Muscle of leg (tissue), 11 donors: Measurements from ENCODE around the gene EXOC3. TPM values are rescaled to one million over a fixed set of nuclear protein-coding genes. Genes with fewer than 3 reads are reported as not detected.

Experiments
- DNase-seq: peaks from one replicate; pipeline ENCODE4 v3.0.0; 2013
- H3K27ac ChIP-seq: one replicate; pipeline ENCODE4 v1.5.1; 2013; ENCODE audit warnings: mild to moderate bottlenecking, low read length, control low read depth
- H3K27me3 ChIP-seq: one replicate; pipeline ENCODE4 v1.6.1; 2013; ENCODE audit warnings: low read length; ENCODE audit not compliant: control insufficient read depth, insufficient read depth
- H3K36me3 ChIP-seq: one replicate; pipeline ENCODE4 v1.6.1; 2013; ENCODE audit warnings: low read length; ENCODE audit not compliant: control insufficient read depth, insufficient read depth
- H3K4me1 ChIP-seq: one replicate; pipeline ENCODE4 v1.6.1; 2013; ENCODE audit warnings: low read length; ENCODE audit not compliant: control insufficient read depth, insufficient read depth
- H3K4me3 ChIP-seq: one replicate; pipeline ENCODE4 v1.5.1; 2013; ENCODE audit warnings: low read length, control low read depth
- H3K9me3 ChIP-seq: replicated peaks from 2 replicates; pipeline ENCODE4 v1.6.1; 2013; ENCODE audit warnings: low read depth, low read length; ENCODE audit not compliant: control insufficient read depth
- WGBS: methylation state at CpG from one replicate; pipeline ENCODE4 v1.1.5; 2013; ENCODE audit warnings: missing lambda C conversion rate; ENCODE audit not compliant: insufficient coverage; 5-methylcytosine and 5-hydroxymethylcytosine counted together
- polyA plus RNA-seq, 8 donors: library from polyadenylated mRNA; unstranded; fragments of 120-200 nt; gene quantifications; one replicate each; pipeline versions ENCODE4 v1.2.1 to v1.2.3, GENCODE V29; 2013; ENCODE audit warnings: inconsistent platforms in 1 of 8, low replicate concordance in 1 of 8; ENCODE audit not compliant: insufficient read length in 8 of 8, insufficient read depth in 1 of 8
- total RNA-seq: library from RNA; stranded (reverse); fragments of 120-200 nt; gene quantifications from one replicate; pipeline ENCODE4 v1.2.4, GENCODE V29; 2013

EXOC3 gene
- total and polyA plus RNA-seq, 9 donors: 28.0 to 44.8 (median 35.9) TPM

- Histone ChIP-seq H3K9me3 (no peaks in the 10 kb centered on the region), H3K4me3 (no peak overlapping the region), H3K4me1 (peaks cover 10% of the 10 kb centered on the region), H3K27ac (no peak overlapping the region), H3K36me3 (no peaks in the 10 kb centered on the region), H3K27me3 (peaks cover 10% of the 10 kb centered on the region)
- WGBS: 73% methylated on average over 15 of the region's 18 CpGs
- no peak for DNase-seq
These were observed 36.1 kb downstream of the EXOC3 start for GRCh38 chr5:478982-479535.

- DNase-seq: no peak
- Histone ChIP-seq H3K4me3 (no peak overlapping the region), H3K36me3 (no peaks in the 10 kb centered on the region), H3K4me1 (peaks cover 9% of the 10 kb centered on the region), H3K27ac (no peak overlapping the region), H3K27me3 (peaks cover 11% of the 10 kb centered on the region), H3K9me3 (no peaks in the 10 kb centered on the region)
- 70% methylated on average over 33 of the region's 34 CpGs for WGBS
These were observed 36.8 kb downstream of the EXOC3 start for GRCh38 chr5:479566-480319.

- Histone ChIP-seq H3K36me3 (no peaks in the 10 kb centered on the region), H3K9me3 (no peaks in the 10 kb centered on the region), H3K4me1 (no peaks in the 10 kb centered on the region), H3K4me3 (no peak overlapping the region), H3K27me3 (peaks cover 13% of the 10 kb centered on the region), H3K27ac (no peak overlapping the region)
- WGBS: 86% methylated on average over 22 of the region's 23 CpGs
- DNase-seq: no peak
These were observed 38.4 kb downstream of the EXOC3 start for GRCh38 chr5:481347-481746.

DNA sequence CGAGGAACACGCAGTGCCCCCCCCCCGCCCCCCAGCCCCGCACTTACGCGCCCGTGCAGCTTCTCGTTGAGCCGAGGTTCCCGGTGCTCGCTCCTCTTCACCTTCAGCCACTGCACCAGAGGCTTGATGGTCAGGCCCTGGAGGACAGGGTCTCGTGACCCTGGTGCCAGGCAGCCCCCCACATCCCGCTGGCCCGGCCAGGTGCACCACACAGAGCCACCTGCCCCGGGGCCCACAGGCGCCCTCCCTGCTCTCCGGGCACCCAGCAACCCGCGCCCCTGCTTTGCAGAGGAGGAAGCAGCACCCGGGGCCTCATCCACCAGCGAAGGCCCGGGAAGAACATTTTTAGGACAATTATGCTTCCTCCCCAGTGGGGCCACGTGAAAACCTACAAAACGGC is 39.0 kb downstream of the EXOC3 start:
- DNase-seq: no peak
- WGBS: 82% methylated on average over 15 of the region's 24 CpGs
- no peaks in the 10 kb centered on the region for H3K9me3 ChIP-seq
- H3K27me3 ChIP-seq: peaks cover 15% of the 10 kb centered on the region
- H3K4me3 ChIP-seq: no peak overlapping the region
- no peaks in the 10 kb centered on the region for H3K36me3 ChIP-seq
- H3K27ac ChIP-seq: no peak overlapping the region
- H3K4me1 ChIP-seq: no peaks in the 10 kb centered on the region

DNA sequence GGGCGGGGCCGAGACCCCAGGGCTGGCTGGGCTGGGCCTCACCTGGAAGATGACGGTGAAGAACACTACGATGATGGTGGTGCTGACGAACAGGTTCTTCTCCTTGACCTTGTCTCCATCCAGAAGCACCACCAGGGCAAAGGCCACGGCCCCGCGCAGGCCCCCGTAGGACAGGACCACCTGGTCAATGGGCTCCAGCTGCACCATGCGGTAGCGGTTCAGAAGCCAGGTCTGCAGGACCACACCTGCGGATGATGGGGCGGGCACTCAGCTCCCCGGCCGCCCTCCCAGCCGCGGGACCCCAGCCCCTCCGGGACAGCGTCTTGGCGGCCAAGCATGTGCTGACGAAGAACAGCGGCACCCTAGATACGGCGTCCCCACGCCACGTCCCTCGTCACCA is 39.5 kb downstream of the EXOC3 start:
- H3K4me3 ChIP-seq: no peak overlapping the region
- H3K27me3 ChIP-seq: peaks cover 15% of the 10 kb centered on the region
- no peak for DNase-seq
- H3K9me3 ChIP-seq: no peaks in the 10 kb centered on the region
- no peaks in the 10 kb centered on the region for H3K36me3 ChIP-seq
- H3K4me1 ChIP-seq: no peaks in the 10 kb centered on the region
- WGBS: 93% methylated on average over 27 of the region's 27 CpGs
- H3K27ac ChIP-seq: no peak overlapping the region

GRCh38 chr5:483011-483410 is 40.0 kb downstream of the EXOC3 start:
- no peak for DNase-seq
- no peaks in the 10 kb centered on the region for H3K9me3 ChIP-seq
- no peak overlapping the region for H3K4me3 ChIP-seq
- 89% methylated on average over 26 of the region's 26 CpGs for WGBS
- no peaks in the 10 kb centered on the region for H3K36me3 ChIP-seq
- H3K4me1 ChIP-seq: no peaks in the 10 kb centered on the region
- H3K27me3 ChIP-seq: peaks cover 15% of the 10 kb centered on the region
- H3K27ac ChIP-seq: no peak overlapping the region

- 84% methylated on average over 28 of the region's 34 CpGs for WGBS
- H3K27me3 ChIP-seq: peaks cover 15% of the 10 kb centered on the region
- no peak overlapping the region for H3K4me3 ChIP-seq
These were observed 40.6 kb downstream of the EXOC3 start for GRCh38 chr5:483434-484140.

GRCh38 chr5:484556-484955 is 41.6 kb downstream of the EXOC3 start:
- no peaks in the 10 kb centered on the region for H3K9me3 ChIP-seq
- H3K27me3 ChIP-seq: peaks cover 15% of the 10 kb centered on the region
- WGBS: 90% methylated on average over 24 of the region's 24 CpGs
- DNase-seq: no peak
- no peak overlapping the region for H3K4me3 ChIP-seq
- H3K4me1 ChIP-seq: peaks cover 7% of the 10 kb centered on the region
- no peak overlapping the region for H3K27ac ChIP-seq
- no peaks in the 10 kb centered on the region for H3K36me3 ChIP-seq

More at GRCh38 chr5:483434-484140, 40.6 kb downstream of the EXOC3 start:
- H3K9me3 ChIP-seq: no peaks in the 10 kb centered on the region
- H3K4me1 ChIP-seq: no peaks in the 10 kb centered on the region
- DNase-seq: no peak
- H3K36me3 ChIP-seq: no peaks in the 10 kb centered on the region
- H3K27ac ChIP-seq: no peak overlapping the region

- DNase-seq: no peak
These were observed 42.4 kb downstream of the EXOC3 start for GRCh38 chr5:485113-485945.

More at GRCh38 chr5:485113-485945, 42.4 kb downstream of the EXOC3 start:
- 65% methylated on average over 27 of the region's 29 CpGs for WGBS
- H3K9me3 ChIP-seq: no peaks in the 10 kb centered on the region
- H3K36me3 ChIP-seq: no peaks in the 10 kb centered on the region
- H3K27ac ChIP-seq: no peak overlapping the region
- H3K4me3 ChIP-seq: no peak overlapping the region
- H3K27me3 ChIP-seq: peaks cover 15% of the 10 kb centered on the region
- peaks cover 10% of the 10 kb centered on the region for H3K4me1 ChIP-seq
